ENCODE results near the gene ZNF326.

ZNF326 gene

DNA sequence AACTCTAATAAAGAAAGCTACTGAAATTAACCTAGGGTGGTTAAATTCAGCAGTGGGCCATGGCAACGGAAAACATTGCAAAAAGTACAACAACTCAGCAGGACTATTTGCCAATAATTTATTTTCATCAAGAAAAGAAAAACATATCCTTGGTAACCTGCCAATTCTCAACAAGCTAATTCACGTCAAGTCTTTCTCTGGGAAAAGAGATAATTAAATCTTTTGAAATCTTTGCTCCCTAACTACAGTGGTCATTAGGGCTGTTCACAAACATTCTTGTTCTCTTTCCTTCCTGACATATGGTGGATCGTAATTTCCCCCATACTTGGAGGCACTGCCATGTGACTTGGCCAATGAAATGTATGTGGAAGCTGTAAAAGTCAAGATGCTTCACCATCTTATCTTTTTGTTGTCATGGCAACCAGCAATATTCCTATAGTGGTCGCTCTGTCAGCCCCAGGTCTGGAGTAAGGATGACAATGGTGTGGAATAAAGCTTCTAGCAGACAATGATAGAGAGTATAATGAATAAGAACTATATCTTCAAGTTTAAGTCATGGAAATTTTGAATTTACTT is 29.6 kb upstream of the ZNF326 start:
- in situ Hi-C loops (cut with MboI; ENCODE audit: low sequenced_read_pairs), result no loop called here

DNA sequence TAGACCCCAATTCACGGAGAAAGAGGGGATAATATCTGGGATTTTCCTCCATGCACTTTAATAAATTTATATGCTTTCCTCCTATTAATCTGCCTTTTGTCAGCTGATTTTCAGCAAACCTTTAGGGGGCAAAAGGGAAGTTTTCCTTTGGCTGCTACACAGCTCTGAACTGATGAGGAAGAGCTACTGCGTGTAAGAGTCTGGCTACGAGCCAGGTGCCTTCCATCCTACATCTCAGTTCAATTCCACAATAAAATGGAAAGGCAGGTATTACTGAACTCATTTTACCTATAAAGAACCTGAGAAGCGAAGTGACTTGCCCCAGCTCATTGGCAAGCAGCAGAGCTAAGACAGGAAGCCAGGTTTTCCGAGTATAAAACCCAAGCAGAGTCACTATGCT is 28.3 kb upstream of the ZNF326 start:
- in situ Hi-C loops (cut with MboI; ENCODE audit: low sequenced_read_pairs), result no loop called here

DNA sequence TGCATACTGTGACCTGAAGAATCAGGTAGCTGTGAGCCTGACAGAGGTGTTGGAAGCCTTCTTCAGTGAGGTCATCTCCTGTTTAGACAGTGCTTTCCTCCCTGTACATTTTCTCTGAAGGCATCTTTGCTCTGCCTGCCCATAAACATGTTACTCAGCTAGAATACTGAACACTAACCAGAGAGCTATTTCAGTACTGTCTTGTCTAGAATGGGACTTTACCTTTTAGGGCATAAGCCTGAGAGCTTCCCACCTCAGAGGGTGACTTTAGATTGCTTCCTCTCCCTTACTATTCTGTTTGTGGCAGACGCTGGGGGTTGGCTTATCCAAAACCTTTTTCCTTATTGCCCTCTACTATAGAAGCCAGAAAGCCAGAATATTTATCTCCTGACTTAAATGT is 23.3 kb upstream of the ZNF326 start:
- in situ Hi-C loops (cut with MboI; ENCODE audit: low sequenced_read_pairs), result no loop called here

DNA sequence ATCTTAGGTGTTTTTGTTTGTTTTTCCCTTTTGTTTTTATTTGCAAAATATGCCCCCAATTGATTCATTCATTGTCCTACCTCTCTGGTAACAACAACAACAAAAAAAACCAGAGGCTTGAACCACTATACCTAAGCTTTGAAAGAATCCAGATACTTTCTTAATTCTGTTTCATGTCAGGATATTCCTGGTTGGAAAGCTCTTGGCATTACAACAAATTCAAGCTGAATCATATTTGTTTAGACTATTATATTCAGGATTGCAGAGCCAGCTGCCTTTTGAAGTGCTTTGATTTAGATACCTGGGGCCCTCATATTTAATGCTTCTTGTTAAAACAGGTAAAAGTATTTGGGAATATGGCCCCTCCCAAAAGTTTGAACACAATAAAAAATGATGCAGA is 22.9 kb upstream of the ZNF326 start:
- in situ Hi-C loops (cut with MboI; ENCODE audit: low sequenced_read_pairs), result no loop called here

DNA sequence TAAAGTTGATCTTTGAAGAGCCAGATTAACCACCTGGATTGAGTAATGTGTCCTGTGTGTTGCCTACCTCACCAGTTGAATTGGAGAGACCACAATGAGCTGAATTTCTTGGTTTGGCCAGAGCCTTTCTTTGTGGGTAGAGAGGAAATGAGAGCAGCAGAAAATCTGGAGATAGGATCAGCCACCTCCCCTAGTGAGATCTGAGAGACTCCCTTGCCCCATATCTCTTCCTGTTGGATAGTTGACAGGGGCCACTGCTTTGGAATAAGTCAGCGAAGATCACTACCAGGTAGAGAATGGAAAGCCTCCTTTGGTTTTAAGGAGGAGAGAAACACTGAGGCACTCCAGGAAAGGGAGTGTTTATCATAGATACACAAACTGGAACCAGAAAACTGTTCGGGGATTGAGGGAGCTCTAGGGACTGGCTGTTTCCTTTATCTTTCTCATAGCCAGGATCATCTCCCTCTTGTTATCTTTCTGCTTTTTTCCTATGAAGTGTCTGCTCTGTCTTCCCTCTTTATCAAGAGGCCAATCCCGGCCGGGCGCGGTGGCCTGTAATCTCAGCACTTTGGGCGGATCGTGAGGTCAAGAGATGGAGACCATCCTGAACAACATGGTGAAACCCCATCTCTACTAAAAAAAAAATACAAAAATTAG is 21.3 kb upstream of the ZNF326 start:
- in situ Hi-C loops (cut with MboI; ENCODE audit: low sequenced_read_pairs), result no loop called here

DNA sequence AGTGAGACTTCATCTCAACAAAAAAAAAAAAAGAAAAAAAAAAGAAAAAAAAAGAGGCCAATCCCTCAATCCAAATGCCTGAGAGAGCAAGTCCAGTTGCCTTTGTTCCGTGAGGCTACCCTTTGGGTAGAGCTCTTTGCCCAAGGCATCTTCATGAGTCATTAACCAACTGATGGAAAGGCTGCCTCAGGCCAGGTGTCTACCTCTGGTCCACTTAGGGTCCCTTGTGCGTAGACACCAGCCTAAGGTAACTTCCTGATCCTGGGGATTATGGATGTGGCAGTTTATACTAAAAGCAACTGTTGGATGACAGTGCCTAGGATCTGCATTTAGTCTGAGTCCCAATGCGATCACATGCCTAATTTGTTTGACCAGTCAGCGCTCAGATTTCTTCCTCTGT is 20.7 kb upstream of the ZNF326 start:
- in situ Hi-C loops (cut with MboI; ENCODE audit: low sequenced_read_pairs), result no loop called here

DNA sequence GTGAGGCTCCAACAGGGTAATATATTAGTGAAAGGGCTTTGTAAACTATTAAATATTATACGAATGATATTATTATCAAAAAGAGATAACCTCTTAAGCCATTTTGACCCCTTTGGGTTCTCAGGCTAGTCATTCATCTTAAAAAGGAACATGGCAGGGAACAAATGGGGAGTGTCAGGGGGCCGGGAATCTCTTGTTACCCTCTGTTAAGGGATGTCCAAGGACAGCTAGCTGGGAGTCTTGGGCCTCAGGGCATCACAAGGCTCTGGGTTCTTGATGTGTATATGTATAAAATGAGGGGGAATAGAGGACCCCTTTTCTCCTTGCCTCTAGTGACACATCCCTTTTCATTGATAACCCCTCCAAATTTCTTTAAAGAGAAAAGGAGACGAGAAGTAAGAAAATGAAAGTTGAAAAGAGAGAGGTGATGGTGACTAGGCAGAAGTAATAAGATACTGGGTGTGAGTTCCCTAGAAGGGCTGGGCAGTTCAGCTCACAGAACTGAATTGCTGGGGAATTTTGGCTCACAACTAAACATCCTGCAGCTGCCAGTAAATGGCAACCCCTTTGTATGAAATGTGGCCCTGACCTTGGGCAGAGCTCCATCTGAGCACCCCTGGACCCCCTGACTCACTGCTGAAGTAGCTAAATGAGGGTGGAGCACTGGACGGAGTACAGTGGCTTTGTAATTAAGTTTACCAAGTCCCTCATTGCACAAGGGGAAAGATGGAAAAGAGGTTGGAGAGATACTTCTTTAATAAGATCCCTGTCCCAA is 20.0 kb upstream of the ZNF326 start:
- in situ Hi-C loops (cut with MboI; ENCODE audit: low sequenced_read_pairs), result loop anchor here (25.0 kb wide), 1 partner anchor 513 kb away; no protein-coding TSS in a partner anchor

DNA sequence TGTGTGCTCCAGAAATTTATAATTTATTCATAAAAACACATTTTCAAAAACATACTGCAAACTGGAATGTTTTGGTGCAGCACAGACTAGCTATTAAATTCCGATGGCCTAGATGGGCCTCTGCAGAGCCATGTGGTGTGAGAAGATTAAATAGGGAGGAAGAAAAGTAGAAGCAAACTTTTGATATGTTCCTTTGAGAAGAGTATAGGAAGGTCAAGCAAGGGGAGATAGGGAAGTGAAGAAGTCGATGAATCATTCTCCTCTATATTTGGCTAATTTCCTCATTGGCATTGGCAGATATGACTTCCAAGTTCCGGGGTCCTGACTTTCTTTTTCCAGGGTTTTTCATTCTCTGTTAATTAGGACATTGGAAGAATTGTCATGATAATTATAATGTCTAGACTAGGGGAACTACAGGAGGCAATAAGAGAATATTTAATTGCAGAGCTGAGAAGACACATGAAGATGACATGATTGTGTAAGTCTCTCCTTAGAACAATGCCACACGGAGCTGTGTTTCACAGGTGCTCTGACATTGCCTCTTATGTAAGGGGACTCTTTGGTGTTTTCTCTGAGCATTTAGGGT is 19.3 kb upstream of the ZNF326 start:
- in situ Hi-C loops (cut with MboI; ENCODE audit: low sequenced_read_pairs), result loop anchor here (25.0 kb wide), 1 partner anchor 513 kb away; no protein-coding TSS in a partner anchor

DNA sequence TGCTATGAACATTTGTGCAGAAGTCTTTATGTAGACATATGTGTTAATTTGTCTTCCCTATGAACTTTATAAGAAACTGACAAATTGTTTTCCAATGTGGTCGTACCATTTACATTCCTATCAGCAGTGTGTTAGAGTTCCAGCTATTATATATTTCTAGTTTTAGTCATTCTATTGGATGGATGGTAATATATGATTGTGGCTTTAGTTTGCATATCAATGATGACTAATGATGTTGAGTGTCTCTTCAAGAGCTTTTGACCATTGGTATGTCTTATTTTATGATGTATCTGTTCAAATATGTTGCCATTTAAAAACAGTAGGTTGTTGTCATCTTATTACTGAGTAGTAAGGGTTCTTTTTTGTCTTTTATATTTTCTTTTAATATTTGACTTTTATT is 16.2 kb upstream of the ZNF326 start:
- in situ Hi-C loops (cut with MboI; ENCODE audit: low sequenced_read_pairs), result loop anchor here (25.0 kb wide), 1 partner anchor 516 kb away; no protein-coding TSS in a partner anchor

DNA sequence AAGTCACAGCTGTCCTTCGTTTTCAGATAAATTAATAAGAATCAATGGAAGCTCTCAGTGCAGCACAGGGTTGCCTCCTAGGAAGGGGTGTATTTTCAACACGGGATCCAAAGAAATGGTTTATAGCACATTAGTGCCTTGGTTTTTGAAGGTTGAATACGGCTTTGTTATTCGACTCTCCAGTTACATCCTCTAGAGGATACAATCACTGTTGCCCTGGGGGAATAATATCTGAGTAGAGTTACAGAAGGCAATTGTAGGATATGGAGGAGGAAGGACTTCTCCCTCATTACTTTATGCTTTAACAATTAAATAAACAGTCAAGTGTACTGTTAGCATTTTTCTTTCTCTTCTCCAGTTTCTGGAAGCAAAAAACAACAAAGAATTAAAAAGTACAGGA is 14.3 kb upstream of the ZNF326 start:
- in situ Hi-C loops (cut with MboI; ENCODE audit: low sequenced_read_pairs), result loop anchor here (25.0 kb wide), 1 partner anchor 518 kb away; no protein-coding TSS in a partner anchor

DNA sequence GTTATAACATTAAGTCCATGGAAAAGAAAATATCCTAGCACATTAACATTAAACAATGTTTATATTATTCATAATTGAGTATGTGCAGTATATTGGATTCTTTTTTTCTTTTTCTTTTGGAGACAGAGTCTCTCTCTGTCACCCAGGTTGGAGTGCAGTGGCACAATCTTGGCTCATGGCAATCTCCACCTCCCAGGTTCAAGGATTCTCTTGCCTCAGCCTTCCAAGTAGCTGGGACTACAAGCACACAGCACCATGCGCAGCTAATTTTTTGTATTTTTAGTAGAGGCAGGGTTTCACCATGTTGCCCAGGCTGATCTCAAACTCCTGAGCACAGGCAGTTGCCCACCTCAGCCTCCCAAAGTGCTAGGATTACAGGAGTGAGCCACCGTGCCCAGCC is 12.1 kb upstream of the ZNF326 start:
- in situ Hi-C loops (cut with MboI; ENCODE audit: low sequenced_read_pairs), result loop anchor here (25.0 kb wide), 1 partner anchor 521 kb away; no protein-coding TSS in a partner anchor

DNA sequence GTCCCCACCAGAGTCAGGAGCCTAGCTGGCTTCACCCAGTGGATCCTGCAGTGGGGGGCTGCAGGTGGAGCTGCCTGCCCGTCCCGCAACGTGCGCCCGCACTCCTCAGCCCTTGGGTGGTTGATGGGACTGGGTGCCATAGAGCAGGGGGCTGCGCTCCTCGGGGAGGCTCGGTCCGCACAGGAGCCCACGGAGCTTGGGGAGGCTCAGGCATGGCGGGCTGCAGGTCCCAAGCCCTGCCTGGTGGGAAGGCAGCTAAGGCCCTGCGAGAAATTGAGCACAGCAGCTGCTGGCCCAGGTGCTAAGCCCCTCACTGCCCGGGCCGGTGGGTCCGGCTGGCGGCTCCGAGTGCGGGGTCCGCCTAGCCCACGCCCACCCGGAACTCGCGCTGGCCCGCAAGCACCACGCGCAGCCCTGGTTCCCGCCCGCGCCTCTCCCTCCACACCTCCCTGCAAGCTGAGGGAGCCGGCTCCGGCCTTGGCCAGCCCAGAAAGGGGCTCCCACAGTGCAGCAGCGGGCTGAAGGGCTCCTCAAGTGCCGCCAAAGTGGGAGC is 10.3 kb upstream of the ZNF326 start:
- in situ Hi-C loops (cut with MboI; ENCODE audit: low sequenced_read_pairs), result loop anchor here (25.0 kb wide), 1 partner anchor 522 kb away; no protein-coding TSS in a partner anchor

DNA sequence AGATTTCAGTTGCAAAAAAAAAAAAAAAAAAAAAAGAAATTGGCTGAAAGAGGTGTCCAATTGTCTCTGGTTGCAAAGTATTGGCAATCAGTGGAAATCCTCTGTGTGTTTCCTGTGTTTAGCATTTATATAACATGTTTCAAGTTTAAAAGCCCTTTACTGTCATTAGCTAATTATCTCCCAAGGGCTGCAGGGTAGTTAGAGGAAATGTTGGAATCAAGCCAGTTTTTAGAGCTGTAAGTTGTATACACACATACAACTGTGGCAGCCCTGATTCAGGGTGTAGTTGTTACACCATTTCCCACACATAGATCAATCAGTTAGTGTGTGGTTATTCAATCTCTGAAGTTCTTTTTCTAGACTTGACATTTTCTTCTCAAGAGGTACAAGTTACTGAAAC is 8.9 kb upstream of the ZNF326 start:
- in situ Hi-C loops (cut with MboI; ENCODE audit: low sequenced_read_pairs), result loop anchor here (25.0 kb wide), 1 partner anchor 524 kb away; no protein-coding TSS in a partner anchor

DNA sequence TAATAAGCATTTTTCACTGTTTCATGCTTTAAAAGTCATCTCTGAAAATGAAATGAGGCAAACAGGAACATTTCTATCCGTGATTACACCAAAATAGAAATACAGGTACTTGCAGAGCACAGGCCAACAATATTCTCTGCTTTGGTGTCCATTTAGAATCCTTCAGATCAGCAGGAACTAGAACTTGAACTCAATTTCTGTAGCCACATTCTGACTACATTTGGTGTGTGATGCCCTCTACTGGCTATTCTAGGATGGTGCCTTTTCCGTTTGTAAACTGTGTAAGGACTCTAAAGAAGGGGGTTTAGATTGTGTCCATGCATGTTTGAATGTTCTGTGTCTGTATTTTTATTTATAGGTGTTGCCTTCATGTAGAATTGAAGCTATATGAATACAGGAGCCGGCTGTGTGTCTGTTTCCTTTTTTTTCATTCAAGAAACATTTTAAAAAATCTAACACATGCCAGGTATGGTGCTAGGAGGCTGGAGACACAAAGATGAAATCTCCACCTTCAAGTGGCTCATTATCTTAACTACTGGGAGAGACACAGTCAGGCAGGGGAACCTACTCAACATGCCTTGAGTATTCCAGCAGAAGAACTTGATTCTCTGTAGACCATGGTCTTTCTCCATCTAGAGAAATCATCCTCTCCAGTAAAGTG is 7.6 kb upstream of the ZNF326 start:
- in situ Hi-C loops (cut with MboI; ENCODE audit: low sequenced_read_pairs), result loop anchor here (25.0 kb wide), 1 partner anchor 525 kb away; no protein-coding TSS in a partner anchor

DNA sequence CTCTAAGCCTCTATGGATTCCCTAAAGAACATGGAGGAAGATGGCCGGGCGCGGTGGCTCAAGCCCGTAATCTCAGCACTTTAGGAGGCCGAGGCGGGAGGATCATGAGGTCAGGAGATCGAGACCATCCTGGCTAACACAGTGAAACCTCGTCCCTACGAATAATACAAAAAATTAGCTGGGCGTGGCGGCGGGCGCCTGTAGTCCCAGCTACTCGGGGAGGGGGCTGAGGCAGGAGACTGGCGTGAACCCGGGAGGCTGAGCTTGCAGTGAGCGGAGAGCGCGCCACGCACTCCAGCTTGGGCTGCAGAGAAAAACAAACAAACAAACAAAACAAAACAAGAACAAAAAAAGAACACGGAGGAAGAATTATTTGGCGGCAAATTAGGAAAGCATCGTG is 5.8 kb upstream of the ZNF326 start:
- in situ Hi-C loops (cut with MboI; ENCODE audit: low sequenced_read_pairs), result loop anchor here (25.0 kb wide), 1 partner anchor 527 kb away; no protein-coding TSS in a partner anchor

DNA sequence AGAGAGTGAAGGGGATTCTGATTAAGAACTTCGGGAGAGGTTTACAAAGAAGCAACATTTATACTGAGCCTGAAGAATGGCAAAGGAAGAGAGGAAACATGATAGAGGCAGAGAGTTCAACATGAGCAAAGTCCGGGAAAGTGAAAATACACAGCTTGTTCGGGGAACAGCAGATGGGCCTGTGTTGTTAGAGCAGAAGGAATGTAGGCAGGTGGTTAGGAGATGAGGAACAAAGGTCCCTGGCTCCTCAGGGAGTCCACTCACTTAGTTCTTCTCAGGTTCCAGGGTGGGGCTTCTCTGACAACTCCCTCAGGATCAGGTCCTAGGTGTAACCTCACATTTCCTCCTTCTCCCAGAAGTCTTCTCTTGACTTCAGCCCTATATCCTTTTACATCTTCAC is 5.1 kb upstream of the ZNF326 start:
- in situ Hi-C loops (cut with MboI; ENCODE audit: low sequenced_read_pairs), result loop anchor here (10.0 to 25.0 kb wide), 2 partner anchors 185 to 527 kb away; no protein-coding TSS in a partner anchor

DNA sequence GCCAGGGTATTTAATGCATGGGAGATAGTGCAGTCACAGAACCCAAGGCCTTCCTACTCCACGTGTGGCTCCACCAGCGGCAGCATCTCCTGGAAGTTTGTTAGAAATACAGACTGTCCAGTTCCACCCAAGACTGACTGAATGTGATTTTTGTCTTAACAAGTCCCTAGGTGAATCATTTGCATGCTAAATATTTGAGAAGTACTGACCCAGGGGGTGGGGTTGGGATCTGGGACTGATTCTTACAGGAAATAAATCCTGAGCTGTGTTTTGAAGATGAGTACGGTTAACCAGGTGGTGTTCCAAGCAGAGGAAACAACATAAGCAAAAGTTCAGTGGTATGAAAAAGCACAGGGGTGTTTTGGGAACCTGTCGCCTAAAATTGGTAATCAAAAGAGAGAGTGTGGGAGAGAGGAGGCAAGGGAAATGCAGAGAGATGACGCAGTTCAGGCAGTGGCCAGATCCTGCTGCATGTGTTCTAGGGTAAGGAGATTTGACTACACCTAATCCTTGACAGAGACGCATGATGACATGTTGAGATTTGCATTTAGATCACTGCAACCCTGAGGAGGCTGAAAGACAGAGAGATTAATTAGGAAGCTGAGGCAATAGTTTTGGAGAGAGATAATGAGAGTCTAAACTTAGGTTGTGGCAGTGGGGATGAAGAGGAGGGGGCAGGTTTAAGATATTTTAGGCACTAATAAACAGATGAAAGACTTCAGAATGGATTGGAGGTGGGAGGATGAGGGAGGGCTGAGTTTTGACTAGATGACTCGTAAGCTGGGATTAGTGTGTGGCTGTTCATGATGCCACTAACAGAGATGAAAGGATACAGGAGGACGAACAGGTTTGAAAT is 3.7 kb upstream of the ZNF326 start:
- in situ Hi-C loops (cut with MboI; ENCODE audit: low sequenced_read_pairs), result loop anchor here (10.0 to 25.0 kb wide), 2 partner anchors 186 to 529 kb away; no protein-coding TSS in a partner anchor

DNA sequence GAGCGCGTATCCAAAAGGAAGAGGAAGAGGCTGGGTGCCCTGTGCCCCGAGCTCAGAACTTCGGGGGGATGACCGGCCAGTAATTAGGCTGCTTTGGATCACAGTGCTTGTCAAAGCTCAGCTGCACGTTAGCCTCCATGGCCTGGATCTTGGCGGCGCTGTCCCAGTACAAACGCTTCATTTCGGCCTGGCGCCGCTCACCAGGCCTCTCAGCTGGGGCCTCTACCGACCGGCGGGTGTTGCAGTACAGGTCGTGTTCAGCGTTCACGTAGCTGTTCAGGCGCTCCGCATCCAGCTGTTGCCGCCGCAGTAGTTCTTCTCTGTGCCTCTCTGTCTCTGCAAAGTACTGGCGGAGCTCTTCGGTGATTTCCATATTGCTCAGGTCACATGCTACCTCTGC is 1.4 kb upstream of the ZNF326 start:
- in situ Hi-C loops (cut with MboI; ENCODE audit: low sequenced_read_pairs), result loop anchor here (10.0 to 25.0 kb wide), 2 partner anchors 189 to 531 kb away; no protein-coding TSS in a partner anchor

DNA sequence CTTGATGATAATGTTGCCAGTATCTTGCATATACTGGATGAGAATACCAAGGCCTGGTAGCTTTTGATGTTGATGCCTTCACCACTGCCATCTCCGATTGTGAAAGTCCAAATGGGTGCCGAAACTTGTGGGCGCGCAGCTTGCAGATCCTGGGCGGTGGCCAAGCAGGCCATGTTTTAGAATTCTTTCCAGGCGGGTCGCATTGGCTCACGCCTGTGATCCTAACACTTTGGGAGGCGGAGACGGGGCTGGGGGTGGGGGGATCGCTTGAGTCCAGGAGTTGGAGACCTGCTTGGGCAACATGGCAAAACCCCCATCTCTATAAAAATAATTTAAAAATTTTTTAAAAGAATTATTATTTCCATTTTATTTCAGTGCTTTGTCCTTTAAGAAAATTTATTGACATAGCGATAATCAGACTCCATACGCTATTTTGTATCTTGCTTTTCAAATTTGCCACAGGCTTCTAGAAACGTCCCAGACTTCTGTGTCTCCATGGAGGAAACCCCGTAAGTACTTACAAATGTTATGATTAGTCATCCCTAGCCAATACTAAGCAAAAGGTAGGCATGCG is 592 bp upstream of the ZNF326 start:
- in situ Hi-C loops (cut with MboI; ENCODE audit: low sequenced_read_pairs), result loop anchor here (10.0 to 25.0 kb wide), 2 partner anchors 190 to 532 kb away; no protein-coding TSS in a partner anchor
